MCF 10A (cell line): ENCODE measurements around the gene ZFHX3. TPM values are rescaled to one million over a fixed set of nuclear protein-coding genes. Genes with fewer than 3 reads are reported as not detected.

ENCODE experiments used
- BruUV-seq: library from RNA; stranded (reverse); fragments of 400-500 nt; replicated peaks from 2 replicates; lab custom pipeline; 2021; lab: Mats Ljungman, UMichigan
- CTCF ChIA-PET: fragments of 300-600 bp; sonication (Branson Sonifier 250); formaldehyde crosslinking; extraction: SDS; loops from one replicate; lab custom pipeline; 2021; ENCODE audit warnings: antibody characterized with exemption, inconsistent platforms; lab: Yijun Ruan, JAX
- POLR2A ChIA-PET: fragments of 300-600, 350-650 bp; sonication (Branson Sonifier 250); formaldehyde crosslinking; extraction: SDS; loops from one replicate; lab custom pipeline; 2020; ENCODE audit warnings: antibody characterized with exemption, inconsistent platforms; lab: Yijun Ruan, JAX
- DNase-seq: peaks from one replicate; pipeline ENCODE4 v3.0.0-alpha.2; 2018; ENCODE audit not compliant: unreplicated experiment
- H3K27ac Mint-ChIP-seq: one replicate; pipeline ENCODE4 v1.8.0; 2022; ENCODE audit warnings: mild to moderate bottlenecking, low read depth, mixed read lengths; ENCODE audit not compliant: unreplicated experiment
- H3K27me3 Mint-ChIP-seq: one replicate; pipeline ENCODE4 v1.8.0; 2022; ENCODE audit warnings: mixed read lengths; ENCODE audit not compliant: insufficient read depth, unreplicated experiment
- H3K36me3 Mint-ChIP-seq: one replicate; pipeline ENCODE4 v1.8.0; 2022; ENCODE audit warnings: mild to moderate bottlenecking, moderate library complexity, mixed read lengths; ENCODE audit not compliant: insufficient read depth, unreplicated experiment
- H3K4me1 Mint-ChIP-seq: one replicate; pipeline ENCODE4 v1.8.0; 2022; ENCODE audit warnings: mixed read lengths; ENCODE audit not compliant: insufficient read depth, unreplicated experiment
- H3K4me3 Mint-ChIP-seq: one replicate; pipeline ENCODE4 v1.8.0; 2022; ENCODE audit warnings: mild to moderate bottlenecking, moderate library complexity, mixed read lengths; ENCODE audit not compliant: unreplicated experiment
- H3K9me3 Mint-ChIP-seq: one replicate; pipeline ENCODE4 v1.8.0; 2022; ENCODE audit warnings: mixed read lengths; ENCODE audit not compliant: unreplicated experiment
- intact Hi-C: fragments of 100-400 bp; cut with micrococcal nuclease; formaldehyde crosslinking; loops from 2 replicates; pipeline ENCODE4 v1.14.1; 2022
- total RNA-seq: library from RNA; stranded (reverse); gene quantifications from 2 replicates; pipeline ENCODE4 v1.2.3, GENCODE V29; 2022
- TF ChIP-seq, protein P1 (sequence below): fragments of 200-600 bp; IDR thresholded peaks from one replicate; pipeline ENCODE4 v1.8.0; 2022; ENCODE audit warnings: antibody characterized with exemption, mild to moderate bottlenecking; ENCODE audit not compliant: unreplicated experiment

The ZFHX3 gene
- total RNA-seq, 1 experiment from 2014 or later, result 27.4 TPM

DNA sequence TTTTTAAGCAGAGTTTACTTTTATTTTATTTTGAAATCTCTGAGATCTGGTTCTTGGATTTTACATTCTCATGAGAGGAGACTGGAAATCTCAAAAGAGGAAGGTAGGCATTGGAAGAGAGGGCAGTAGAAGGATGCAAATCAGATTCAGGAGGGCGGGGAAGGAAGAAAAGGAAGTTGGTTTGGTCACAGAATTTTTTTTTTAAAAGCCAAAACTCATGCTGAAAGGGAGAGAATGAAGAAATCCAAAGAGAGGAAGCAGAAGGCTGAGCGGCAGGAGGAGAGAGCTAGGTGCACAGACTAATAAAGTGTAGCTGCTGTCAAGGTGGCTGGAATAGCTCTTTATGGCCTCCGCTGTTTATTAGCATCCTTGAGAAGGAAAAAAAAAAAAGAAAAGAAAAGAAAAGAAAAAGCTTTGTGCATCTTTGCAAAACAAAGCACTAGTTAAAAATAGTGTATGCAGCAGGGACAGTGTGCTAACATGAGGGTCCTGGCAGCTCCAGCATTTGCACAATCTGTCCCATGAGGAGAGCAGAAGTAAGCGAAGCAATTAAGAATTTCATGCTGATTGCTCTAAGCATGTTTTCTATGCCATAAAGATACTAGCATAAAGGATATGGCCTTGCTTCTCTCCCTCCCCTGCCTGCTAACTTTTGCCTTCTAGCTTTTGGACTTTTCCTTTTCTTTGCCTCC is 194.2 kb downstream of the ZFHX3 start:
- BruUV-seq, result no TSS peak
- Mint-ChIP-seq H3K9me3 (no peaks in the 10 kb centered on the region), H3K27me3 (no peaks in the 10 kb centered on the region), H3K4me3 (no peak overlapping the region), H3K27ac (no peak overlapping the region), H3K36me3 (peaks cover 3% of the 10 kb centered on the region), H3K4me1 (peaks cover 10% of the 10 kb centered on the region)
- DNase-seq, result no peak
- POLR2A ChIA-PET, result interaction anchor here (0.5 to 0.6 kb wide), 3 partner anchors 115 to 271 kb away, joined by 3 read pairs; no protein-coding TSS in a partner anchor
- TF ChIP-seq, protein P1, sequence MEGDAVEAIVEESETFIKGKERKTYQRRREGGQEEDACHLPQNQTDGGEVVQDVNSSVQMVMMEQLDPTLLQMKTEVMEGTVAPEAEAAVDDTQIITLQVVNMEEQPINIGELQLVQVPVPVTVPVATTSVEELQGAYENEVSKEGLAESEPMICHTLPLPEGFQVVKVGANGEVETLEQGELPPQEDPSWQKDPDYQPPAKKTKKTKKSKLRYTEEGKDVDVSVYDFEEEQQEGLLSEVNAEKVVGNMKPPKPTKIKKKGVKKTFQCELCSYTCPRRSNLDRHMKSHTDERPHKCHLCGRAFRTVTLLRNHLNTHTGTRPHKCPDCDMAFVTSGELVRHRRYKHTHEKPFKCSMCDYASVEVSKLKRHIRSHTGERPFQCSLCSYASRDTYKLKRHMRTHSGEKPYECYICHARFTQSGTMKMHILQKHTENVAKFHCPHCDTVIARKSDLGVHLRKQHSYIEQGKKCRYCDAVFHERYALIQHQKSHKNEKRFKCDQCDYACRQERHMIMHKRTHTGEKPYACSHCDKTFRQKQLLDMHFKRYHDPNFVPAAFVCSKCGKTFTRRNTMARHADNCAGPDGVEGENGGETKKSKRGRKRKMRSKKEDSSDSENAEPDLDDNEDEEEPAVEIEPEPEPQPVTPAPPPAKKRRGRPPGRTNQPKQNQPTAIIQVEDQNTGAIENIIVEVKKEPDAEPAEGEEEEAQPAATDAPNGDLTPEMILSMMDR, result no peak
- intact Hi-C loops, result no loop called here
- CTCF ChIA-PET, result interaction anchor here (0.6 to 2.6 kb wide), 4 partner anchors 13 to 347 kb away, joined by 3 to 16 read pairs (median 4); no protein-coding TSS in a partner anchor

DNA sequence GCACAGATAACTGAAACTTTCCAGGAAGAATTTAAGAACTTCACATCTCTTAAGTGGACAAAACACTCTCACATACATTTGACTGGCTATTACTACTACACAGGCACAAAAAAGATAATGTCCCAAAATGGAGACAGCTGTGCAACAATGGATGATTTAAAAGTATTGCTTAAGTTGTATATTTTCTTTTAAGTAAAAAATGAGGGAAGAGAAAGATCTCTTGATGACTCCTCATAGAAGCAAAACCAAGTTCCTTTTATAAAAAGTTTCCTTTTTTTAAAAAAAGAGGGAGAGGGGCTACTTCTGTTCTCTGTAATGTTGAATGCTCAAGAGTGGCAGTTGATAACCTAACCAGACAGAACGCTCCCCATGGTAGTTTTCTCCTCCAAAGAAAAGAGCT is 195.5 kb downstream of the ZFHX3 start:
- ChIA-PET CTCF (interaction anchor here (0.6 to 2.6 kb wide), 2 partner anchors 20 to 149 kb away, joined by 3 to 16 read pairs; no protein-coding TSS in a partner anchor), POLR2A (no interaction called here)
- H3K4me3 Mint-ChIP-seq, result no peak overlapping the region

DNA sequence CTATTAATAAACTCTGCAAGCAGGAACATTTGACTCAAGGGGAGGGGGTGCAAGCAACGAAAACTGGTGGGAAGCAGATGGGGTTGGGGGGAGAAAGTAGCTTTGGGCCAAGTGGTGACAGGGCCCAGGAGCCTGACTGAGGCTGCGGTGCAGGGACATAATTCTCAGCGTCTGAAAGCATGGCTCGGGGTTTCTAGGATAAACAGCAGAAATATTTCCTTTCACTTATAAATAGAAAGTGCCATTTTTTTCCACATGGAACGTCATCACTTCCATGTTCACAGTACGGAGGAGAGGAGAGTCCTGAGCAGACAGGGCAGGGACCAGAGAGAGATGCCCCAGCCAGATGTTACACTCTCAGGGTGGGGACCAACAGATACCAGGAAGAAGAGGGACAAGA is 197.1 kb downstream of the ZFHX3 start:
- ChIA-PET POLR2A (interaction anchor here (0.7 kb wide), 1 partner anchor 261 kb away, joined by 4 read pairs; no protein-coding TSS in a partner anchor), CTCF (interaction anchor here (0.6 to 1.8 kb wide), 3 partner anchors 19 to 367 kb away, joined by 3 to 15 read pairs (median 3); no protein-coding TSS in a partner anchor)
- no peak for DNase-seq
- Mint-ChIP-seq H3K4me3 (no peak overlapping the region), H3K9me3 (no peaks in the 10 kb centered on the region), H3K27ac (no peak overlapping the region), H3K36me3 (peaks cover 7% of the 10 kb centered on the region), H3K27me3 (no peaks in the 10 kb centered on the region), H3K4me1 (peaks cover 19% of the 10 kb centered on the region)
- intact Hi-C loops, result no loop called here
- BruUV-seq, result no TSS peak
- TF ChIP-seq, protein P1, result no peak

More for the DNA sequence above, 195.5 kb downstream of the ZFHX3 start:
- TF ChIP-seq, protein P1, result no peak
- intact Hi-C loops, result no loop called here
- Mint-ChIP-seq H3K27ac (no peak overlapping the region), H3K4me1 (peaks cover 14% of the 10 kb centered on the region), H3K36me3 (peaks cover 7% of the 10 kb centered on the region), H3K27me3 (no peaks in the 10 kb centered on the region), H3K9me3 (no peaks in the 10 kb centered on the region)
- DNase-seq, result no peak
- BruUV-seq, result no TSS peak

DNA sequence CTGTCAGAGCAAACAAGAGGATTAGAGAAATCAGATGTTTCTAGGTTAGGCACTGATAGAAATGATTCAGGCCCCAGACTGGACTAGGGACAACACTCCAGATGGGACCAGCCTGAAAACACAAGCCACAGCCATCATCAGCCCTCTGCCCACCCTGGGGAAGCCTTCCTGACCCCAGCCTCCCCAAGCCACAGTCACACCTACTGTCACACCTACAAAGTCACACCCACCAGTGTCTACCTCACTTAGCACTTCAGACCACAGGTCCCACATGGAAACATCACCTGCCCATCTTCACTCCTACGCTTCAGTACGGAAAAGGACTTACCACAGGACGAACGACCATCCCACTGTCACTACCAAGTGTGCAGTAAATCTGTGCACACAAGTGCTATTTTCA is 197.9 kb downstream of the ZFHX3 start:
- H3K4me1 Mint-ChIP-seq, result peaks cover 20% of the 10 kb centered on the region
- H3K27ac Mint-ChIP-seq, result no peak overlapping the region
- BruUV-seq, result no TSS peak
- no peaks in the 10 kb centered on the region for H3K9me3 Mint-ChIP-seq
- DNase-seq, result no peak
- ChIA-PET POLR2A (interaction anchor here (0.7 kb wide), 1 partner anchor 261 kb away, joined by 4 read pairs; no protein-coding TSS in a partner anchor), CTCF (interaction anchor here (1.7 to 1.8 kb wide), 3 partner anchors 17 to 101 kb away, joined by 5 to 15 read pairs (median 11); no protein-coding TSS in a partner anchor)
- TF ChIP-seq, protein P1, result no peak
- no peaks in the 10 kb centered on the region for H3K27me3 Mint-ChIP-seq
- H3K4me3 Mint-ChIP-seq, result no peak overlapping the region
- peaks cover 7% of the 10 kb centered on the region for H3K36me3 Mint-ChIP-seq
- intact Hi-C loops, result no loop called here
